ENCODE data around the gene ARHGDIB.

Gene ARHGDIB

DNA sequence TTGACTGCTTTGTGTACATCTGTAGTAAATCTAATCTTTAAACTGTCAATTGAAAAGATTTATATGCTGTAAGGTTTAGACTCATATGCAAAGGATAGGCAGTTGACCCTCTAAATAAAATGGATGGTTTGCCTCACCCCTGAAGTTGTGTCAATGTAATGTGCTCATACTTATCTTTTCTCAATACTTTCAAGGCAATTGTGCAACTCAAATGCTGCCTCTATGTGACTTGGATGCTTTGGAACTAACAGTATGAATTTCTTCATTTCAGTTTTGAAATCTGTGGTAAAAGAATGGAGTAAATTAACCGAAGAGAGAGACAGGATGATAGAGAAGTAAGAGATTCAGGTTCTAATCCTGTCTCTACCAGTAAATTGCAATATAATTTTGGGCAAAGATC, 21.2 kb upstream of the ARHGDIB start:
- no peak for DNase-seq

DNA sequence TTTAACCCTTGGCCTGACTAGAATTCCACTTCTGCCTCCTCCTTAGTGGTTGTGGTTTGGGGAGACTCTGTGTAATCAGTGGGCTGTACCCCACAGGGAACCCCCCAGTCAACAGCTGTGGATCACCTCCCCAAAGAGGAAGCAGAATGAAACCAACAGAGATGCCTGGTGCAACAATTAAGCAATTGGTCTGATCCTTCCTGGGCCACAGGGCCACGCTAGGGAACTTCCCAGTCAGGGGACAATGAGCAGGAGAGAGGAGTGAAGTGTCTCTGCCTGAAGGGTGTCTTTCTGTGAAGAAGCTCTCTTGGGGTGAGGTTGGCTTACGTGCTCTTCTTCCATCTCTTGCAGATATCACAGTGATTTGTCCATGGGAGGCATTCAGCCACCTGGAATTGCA, 19.6 kb upstream of the ARHGDIB start:
- DNase-seq: no peak

DNA sequence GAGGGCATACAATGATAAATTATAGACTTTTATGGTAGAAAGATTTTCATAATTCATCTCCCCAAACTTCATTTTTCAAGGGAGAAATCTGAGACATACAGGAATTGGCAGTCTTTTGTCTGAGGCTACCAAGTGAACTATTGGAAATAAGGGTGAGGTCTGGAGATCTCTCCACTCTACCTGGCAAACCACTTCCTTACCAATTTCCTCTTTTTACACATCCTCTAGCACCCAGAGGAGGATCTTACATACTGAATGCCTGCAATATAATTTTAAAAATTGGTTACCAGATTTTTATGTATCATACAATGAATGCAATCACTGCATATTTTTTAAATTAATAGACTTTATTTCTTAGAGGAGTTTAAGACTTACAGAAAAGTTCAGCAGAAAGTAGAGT, 18.1 kb upstream of the ARHGDIB start:
- DNase-seq: no peak

DNA sequence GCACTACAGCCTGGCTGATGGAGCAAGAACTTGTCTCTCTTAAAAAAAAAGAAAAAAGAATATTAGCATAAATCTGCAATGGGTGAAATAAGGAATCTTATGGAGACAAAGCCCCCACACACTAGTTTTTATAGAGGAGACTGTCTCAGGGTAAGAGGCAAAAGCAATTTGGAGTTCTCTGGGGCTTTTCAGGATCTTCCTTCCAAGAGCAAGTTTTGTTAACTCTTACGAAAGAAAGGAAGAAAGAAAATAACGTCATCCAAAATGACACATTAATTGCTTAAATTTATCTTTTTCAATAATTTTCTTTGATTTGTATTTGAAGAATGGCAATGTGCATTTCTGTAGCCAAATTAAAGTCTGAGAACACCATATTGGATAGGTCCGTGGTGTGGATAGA, 15.3 kb upstream of the ARHGDIB start:
- no peak for DNase-seq

DNA sequence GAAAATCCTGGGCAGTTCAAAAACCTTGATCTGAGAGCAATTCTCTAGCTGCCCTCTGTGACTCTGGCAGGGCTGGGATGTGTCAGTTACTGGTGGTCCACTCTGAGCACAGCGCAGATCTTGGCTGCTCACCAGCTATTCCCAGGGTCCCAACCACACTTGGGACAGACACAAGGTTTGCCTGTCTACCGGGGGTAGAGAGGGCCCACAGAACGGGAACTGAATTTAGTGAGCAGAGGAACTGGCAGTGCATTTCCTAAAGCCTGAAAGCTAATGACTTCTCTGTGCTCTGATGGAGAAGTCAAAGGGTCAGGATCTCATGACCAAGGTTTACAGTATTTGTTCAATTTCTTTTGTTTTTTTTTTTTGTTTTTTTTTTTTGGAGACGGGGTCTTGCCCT, 14.1 kb upstream of the ARHGDIB start:
- DNase-seq: no peak

DNA sequence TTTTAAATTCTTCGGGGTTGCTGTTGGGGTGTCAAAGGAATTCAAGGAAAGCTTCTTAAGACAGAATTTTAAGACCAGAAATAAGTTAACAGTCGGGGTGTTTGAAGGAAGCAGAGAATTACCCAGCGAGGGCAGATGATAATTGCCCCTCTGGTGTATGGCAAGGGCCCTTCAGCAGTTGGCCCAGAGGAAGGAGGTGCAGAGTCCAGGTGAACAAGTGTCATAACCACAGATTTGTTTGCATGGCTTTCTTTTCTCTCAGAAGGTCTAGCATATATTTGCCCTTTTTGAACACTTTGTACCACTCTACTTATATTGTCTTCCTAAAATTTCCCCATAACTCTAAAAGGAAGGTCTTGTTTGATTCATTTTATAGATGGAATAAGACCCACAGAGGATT, 13.2 kb upstream of the ARHGDIB start:
- DNase-seq: no peak

DNA sequence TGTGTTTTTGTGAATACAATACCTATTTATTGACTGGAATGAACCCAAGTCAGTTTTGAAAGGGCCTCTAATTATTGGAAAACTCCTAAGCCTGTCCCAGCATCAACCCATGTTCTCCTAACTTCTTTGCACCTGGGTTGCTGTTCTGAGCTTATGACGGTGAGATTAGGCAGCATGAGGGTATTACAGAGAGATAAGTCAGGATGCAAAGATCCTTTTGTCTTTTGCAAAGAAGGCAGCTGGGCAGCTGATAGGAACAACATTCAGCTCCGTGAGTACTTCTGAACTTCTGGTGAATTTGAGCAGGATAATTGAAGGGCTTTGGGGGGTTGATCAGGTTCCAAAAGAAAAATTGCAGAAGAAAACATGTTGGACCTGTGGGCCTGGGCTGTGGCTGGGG, 11.4 kb upstream of the ARHGDIB start, which contains the start of gene PDE6H:
Gene PDE6H, plus strand, starts transcription at position 227 of the 400 bp plus-strand sequence. CDS start 4,971 bp downstream, outside the sequence.
- no peak for DNase-seq

DNA sequence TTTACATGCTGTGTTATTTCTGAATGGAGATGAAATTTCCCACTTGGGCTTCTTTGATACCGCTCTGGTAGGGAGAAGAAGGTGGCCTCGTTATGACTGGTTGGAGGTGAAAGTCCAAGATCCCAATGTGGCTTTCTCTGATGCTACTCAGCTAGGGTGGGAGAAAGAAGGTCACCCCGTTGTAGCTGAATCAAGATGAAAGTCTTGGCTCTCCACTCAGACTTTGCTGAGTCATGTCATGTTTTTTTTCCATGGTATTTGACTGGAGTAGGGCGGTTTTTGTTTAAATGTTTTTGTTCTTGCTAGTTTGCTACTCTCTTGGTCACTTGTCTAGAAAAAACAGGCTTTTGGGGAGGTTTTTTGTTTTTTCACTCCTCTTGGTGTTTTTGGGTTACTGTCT, 9.1 kb upstream of the ARHGDIB start:
- DNase-seq: no peak

DNA sequence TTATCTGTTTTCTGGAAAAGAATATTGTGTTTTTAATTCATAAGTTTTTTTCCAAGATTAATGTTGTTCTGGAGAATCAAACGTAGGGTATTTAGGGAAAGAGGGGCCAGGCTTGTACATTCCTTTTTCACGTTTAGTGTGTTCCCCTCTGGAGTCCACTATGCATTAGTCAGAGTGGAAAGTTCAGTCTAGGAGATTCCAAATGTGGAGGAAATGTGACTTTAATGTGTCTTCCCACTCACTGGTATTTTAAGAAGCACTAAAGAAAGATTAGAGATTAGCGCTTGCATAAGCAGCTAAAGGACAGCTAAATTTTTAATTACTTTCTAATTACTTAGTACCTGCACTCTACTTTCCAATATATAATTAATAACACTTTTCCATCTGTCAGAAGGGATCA, 7.1 kb upstream of the ARHGDIB start:
- DNase-seq: no peak

DNA sequence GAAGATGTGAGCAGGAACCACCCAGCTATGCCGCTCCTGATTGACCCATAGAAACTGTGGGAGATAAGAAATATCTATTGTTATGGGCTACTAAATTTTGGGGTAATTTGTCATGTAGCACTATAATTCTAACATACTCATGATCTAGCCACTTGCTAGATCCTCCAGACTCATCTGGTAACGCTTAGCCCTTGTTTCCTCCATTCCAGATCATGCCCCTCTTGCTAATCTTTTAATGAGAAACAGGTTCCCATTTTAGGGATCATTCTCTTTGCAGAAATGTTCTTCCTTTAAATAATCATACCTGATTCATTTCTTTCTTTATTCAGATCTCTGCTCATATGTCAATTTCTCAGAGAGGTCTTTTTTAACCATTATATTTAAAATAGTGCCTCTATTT, 3.8 kb upstream of the ARHGDIB start:
- no peak for DNase-seq

DNA sequence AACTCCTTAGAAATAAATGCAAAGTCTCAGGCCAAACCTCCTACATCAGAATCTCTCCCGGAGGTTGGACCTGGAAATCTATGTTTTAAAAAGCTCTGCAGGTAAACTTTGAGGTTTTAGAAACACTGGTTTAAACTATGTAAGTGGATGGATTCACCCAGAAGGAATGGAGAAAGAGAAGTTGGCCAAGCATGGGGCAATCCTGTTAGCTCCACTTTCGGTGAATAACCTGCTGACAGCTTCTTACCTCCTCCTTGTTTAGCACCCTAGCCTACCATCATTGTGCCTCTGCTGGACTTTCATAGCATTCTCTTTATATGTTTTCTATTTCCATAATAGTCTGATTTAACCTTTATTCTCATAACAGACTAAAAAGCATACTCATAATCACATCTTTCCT, 3.0 kb upstream of the ARHGDIB start:
- DNase-seq: no peak

DNA sequence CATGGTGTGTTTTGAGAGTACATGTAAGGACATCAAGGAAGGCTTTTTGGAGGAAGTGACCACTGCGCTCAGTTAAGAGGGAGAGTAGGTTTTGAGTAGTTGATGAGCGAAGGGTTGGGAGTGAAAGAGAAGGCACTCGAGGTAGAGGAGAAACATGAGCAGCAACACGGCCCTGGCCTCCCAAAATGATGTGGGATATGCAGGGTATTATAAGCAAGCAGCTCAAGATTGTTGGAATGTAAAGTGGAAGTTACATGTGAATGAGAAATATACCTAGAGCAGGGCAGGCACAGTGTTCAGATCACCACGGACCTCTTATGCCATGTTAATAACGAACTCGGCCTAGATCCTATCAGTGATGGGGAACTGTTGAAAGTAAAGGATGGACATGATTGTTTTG, 2.1 kb upstream of the ARHGDIB start:
- DNase-seq: no peak

DNA sequence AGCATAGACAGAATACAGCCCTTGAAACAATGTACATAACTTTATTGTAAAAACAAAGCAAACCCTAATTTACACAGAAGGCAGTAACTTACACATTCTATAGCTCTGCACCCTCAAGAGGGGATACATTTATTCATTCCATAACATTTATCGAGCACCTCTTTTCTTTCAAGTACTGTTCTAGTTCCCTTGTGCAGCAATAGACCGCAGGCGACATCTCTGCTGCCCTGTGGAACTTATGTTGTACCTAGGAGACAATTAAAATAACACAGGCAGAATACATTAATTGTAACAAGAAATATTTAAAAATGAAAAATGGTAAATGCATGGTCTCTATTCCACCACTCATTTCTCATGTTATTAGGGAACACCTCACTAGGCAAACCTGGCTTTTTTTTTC, 1.4 kb upstream of the ARHGDIB start:
- no peak for DNase-seq

DNA sequence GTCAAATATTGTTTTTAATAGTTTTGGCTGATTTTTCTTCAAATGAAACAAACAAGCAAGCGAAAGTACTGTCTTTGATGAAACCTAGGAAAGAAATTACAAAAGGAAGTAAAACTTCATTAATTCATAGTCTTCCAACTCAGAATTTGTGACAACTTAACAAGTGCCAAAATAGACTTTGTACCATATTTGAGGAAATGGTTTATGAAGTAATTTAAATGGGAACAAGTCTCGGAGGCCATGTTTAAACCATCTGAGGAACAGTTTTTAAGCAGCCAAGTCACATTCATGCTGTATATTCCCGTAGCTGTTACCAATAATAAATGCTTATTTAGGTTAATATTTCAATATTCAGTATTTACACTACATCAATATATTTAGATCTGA, 745 bp upstream of the ARHGDIB start:
- DNase-seq: no peak

DNA sequence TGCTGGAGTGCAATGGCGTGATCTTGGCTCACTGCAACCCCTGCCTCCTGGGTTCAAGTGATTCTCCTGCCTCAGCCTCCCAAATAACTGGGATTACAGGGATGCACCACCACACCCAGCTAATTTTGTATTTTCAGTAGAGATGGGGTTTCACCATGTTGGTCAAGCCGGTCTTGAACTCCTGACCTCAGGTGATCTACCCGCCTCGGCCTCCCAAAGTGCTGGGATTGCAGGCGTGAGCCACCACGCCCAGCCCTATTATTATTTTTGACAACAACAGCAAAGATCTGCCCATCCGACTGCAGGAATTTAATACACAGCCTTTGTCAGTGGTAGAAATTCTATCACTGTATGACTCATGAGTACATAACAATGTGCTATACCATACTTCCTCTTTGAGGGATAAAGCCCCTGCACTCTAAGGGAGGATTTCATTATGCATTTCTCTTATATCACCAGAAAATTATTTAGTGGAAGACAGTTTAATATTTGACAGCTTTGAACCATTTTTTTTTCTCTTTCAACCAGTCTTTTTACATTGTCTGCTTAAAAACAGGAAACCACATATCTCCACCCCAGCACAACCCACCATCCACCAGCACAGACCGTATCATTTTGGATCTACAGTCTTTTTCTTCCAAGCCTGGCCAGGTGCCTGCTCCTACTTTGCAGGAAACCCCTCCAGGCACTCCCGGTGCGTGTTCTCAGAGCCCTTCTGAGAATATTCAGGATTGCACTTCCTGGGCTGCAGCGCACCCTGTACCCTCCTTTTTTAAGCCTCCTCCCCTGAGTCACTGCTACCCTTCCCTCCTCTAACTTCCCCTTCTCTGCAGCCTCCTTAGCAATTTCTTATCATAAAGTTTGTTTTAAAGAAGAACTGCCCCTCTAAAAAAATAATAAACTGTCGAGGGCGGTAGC, 594 bp downstream of the ARHGDIB start:
- no peak for DNase-seq

DNA sequence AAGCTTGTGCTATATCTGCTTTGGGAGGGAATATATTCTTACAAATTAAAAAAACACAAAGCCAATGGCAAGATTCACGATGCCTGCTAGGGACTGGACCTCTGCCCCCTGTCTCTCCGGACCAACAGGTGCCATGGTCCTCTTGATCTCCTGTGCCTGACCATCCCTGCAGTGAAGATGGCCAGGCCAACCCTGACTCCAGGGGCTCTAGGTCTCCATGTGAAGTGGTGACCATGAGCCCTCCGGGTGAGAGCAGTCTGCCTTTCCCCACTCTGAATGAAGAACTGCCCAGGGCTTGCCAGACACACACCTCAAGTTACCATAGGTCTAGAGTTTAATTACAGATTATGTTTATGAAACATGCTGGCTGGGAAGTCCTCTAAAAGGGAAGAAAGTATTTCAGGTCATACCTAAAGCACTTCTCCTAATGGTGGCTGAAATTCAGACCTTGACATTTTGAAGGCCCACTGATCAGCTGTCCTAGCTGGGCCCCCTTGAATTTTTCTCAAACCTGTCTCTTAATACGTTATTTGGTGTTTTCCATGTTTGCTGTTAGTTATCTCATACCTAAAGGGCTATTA, 1.4 kb downstream of the ARHGDIB start:
- DNase-seq: no peak

DNA sequence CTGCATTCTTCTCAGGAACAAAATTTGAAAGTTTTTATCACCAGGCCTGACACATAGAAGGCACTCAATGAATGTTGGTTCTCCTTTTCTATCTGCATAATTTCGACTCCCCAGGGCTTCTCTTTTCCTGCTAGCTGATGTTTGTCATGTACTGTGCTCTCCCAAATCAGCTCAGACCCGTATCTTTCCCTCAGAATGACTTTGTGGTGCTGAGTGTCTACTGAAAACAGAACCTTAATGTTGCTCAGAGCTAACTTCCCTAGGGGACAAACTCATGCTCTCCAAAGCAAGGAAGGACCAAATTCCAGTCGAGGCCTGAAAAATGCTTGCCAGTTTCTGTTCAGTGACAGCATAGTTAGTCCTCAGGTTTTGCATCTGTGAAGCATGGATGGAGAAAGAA, 1.9 kb downstream of the ARHGDIB start:
- no peak for DNase-seq

DNA sequence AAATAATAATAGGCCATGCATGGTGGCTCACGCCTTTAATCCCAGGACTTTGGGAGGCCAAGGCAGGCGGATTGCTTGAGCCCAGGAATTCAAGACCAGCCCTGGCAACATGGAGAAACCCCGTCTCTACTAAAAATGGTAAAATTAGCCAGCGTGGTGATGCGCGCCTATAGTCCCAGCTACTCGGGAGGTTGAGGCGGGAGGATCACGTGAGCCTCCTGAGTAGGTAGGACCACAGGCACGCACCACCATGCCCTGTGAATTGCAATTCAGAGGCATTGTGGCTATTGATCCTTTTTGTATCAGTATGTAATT, 2.3 kb downstream of the ARHGDIB start:
- no peak for DNase-seq

DNA sequence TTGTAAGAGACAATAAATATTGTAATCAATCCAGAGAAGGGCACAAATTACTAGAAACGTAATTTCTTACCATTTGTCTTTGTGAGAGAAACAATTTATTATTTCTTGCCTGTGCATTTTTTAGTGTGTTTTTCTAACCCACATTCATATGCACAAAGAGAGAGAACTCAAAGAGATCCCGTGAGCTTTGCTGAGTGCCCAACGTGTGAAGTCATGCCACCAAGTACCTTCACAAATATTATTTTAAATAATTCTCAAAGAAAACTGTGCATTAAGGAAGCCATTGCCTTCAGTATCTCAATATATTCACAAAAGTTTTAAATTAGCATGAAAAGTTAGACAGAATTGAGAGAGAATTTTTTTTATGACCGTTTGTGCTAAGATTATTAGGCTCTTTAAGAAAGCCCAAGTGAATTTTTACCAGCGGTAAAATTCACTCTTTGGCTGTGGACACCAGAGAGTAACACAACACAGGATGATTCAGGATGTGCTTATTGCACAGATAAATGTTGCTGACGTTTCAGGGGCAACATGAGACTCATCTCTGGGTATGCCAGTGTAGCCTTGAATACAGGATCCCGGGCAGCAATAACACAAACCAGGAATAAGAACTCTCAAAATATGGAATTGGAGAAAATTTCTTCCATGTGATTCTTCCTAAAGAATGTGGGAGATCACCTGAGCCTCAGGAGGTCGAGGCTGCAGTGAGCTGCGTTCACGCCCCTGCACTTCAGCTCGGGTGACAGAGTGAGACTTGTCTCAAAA, 2.9 kb downstream of the ARHGDIB start:
- no peak for DNase-seq

DNA sequence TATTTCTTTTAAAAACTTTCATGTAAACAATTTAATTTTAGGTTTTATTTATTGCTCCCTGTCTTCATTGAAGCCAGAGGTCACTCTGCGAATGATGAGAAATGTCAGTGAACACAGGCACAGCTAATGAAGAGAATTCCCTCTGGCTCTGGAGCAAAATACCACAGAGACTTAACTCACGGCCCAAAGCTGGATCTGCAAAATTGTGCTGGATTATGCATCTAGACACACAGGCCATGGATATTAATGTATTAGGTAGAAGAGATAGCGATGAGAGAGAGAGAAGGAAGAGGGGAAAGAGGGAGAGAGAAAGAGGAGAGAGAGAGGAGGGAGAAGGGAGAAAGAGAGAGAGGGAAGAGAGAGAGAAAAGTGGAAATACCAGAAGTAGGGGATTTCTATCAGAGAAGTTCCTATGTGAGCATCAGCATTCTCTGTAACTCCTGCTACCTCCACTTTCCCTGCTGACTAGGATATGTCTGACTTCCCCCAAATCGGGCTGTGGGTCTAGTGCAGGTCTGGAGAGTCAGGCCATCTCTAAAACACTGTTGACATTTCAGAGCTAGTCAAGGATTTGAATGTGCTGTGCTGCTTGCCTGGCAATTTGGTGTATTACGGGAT, 3.7 kb downstream of the ARHGDIB start:
- DNase-seq: no peak

DNA sequence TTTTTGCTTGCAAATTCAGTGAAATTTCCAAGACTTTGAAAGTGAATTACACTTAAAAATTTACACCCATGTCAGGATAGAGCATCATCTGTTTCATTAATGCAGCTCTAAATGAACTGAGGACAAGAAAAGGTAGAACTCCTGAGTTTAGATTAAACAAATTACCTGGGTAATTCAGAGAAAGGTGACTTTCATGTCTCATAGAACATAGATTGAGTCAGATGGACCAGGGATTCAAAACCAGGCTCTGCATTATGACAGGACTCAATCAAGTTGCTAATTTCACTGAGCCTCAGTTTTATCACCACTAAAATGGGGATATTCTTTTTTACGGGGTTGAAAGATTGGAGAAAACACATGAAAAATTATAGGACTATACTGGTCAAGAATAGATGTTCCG, 4.5 kb downstream of the ARHGDIB start:
- no peak for DNase-seq

DNA sequence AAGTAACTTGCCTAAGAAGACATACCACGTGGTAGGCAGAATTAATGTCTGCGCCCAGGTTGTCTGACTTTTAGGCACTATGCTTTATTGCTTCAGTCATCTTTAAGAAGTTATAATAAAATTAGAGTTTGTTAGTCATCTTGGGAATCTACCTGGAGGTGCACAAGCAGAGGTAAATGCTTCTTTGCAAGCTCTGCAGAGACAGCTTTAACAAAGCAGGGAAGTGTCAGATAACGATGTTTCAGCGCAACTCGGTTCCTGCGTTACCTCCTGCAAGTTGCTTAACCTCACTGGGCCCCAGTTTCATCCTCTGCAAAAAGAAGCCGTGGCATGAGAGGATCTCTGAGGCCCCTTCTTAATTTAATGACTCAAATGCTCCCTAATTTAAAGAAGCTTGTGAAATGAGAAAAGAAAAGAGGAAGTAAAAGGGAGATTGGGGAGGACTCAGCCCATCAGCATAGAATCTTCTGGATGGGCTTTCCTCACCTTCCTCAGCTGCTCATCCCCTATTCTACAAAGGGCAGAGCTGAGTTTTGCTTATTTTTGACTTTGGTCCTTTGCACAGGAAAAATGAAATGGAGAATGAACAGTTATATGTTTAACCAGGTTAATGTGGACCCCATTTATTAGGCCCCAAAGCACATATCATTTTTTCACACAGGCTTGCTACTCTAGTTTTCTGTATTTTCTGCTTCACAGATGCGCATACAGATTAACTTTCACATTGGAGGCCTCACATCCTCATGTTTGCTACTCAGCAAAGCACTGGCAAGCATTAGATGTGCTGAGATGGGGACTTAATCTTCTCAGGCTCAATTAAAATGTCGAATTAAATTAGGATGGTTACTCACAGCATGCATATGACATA, 5.1 kb downstream of the ARHGDIB start:
- DNase-seq: no peak

DNA sequence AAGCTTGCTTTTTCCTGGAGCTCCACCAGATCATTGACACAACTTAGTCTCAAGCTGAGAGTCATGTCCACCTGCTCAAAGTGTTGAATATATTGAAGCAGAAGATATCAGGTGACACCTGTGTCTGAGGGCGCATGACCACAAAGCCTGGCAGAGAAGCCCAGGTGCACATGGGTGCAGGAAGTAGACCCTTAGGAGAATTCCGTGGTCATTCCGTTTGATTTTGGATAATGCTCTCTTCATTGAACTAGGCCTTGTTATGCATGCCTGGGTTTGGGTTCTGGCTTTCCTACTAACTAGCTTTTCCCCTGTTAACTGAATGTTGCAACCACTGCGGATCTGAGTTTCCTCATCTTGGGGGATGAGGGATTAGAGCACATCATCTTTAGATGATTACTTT, 7.1 kb downstream of the ARHGDIB start:
- no peak for DNase-seq
